ENCODE data around the gene ENTPD7.

ENTPD7 gene

GRCh38 chr10:99648717-99649116 is 10.6 kb upstream of the ENTPD7 start:
- DNase-seq, result no peak

- no peak for DNase-seq
These were observed 6.4 kb upstream of the ENTPD7 start for GRCh38 chr10:99652800-99653390.

DNA sequence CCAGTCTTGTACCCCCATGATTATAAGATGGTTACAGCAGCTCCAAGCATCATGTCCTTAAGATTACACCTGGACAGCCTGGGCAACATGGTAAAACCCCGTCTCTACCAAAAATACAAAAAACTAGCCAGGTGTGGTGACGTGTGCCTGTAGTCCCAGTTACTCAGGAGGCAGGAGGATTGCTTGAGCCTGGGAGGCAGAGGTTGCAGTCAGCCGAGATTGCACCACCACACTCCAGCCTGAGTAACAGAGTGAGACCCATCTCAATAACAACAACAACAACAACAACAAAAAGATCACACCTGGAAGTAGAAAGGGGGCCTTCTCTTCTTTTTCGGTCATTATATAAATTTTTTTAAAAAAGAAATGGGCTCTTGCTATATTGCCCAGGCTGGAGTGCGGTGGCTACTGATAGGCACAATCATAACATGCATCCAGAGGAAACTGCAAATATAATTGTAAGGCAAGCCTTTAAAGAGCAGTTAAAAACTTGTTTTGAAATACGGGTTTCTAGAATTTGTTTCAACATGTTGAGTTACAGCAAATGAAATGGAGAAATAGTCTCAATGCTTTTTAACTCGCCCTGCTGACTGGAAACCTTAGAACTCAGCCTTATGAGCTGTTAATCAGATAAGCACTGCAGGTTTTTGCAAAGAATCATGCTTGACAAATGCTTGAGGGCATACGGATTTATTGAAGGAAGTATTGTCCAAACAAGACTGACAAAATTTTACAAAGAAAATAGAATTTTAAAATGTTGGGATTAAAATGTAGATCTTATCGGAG is 4.7 kb upstream of the ENTPD7 start:
- no peak for DNase-seq

DNA sequence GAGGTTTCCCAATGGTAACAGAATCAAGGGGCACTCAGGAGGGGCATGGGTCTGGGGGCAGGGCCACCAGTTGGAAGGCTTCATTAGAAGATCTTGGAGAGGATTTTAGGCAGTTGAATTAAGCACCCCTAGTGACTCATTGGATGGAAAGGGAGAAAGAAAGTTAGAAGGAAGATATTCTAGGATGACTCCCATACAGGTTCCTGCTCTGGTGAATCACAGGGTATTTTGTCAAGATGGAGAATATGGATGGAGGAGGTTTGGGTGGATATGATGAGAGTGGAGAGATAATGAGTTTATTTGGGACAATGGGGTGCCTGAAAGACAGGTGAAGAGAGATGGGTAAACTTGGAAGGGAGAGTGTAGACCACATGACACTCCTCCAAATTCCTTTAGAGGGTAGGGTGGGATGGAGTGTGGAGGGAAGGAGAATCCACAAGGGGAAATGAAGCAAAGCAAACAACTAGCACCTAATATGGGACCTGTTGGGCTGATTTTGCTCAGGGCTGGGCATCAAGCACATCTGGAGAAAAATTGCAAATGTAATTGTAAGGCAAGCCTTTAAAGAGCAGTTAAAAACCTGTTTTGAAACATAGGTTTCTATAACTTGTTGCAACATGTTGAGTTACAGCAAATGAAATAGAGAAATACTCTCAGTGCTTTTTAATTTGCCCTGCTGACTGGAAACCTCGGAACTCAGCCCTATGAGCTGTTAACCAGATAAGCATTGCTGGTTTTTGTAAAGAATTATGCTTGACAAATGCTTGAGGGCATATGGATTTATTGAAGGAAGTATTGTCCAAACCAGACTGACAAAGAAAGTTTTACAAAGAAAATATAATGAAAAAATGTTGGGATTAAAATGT is 2.9 kb upstream of the ENTPD7 start:
- DNase-seq, result no peak

GRCh38 chr10:99658622-99659030 is 683 bp upstream of the ENTPD7 start:
- no peak for DNase-seq

DNA sequence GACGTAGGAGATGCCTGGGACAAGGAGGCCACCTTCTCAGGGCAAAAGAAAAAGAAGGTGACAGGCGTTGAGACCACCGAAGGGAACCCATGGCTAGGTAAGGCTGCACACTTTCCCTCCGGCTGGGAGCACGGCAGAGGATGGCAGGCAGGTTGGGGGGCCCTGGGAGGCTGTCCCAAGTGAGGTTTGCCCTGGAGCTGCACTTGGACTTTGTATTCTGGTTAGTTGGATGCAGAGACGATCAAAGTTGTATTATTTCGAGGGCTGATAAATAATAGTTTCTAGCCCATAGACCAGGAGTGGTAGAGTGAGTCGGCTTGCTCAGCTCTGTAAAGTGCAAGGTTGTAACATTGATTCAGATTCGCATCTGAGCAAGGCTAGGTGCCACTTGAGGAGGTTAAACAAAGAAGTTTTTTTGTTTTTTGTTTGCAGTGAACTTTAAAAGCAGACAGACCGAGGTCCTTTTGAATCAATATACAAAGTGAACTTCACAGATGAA is 608 bp downstream of the ENTPD7 start:
- no peak for DNase-seq

DNA sequence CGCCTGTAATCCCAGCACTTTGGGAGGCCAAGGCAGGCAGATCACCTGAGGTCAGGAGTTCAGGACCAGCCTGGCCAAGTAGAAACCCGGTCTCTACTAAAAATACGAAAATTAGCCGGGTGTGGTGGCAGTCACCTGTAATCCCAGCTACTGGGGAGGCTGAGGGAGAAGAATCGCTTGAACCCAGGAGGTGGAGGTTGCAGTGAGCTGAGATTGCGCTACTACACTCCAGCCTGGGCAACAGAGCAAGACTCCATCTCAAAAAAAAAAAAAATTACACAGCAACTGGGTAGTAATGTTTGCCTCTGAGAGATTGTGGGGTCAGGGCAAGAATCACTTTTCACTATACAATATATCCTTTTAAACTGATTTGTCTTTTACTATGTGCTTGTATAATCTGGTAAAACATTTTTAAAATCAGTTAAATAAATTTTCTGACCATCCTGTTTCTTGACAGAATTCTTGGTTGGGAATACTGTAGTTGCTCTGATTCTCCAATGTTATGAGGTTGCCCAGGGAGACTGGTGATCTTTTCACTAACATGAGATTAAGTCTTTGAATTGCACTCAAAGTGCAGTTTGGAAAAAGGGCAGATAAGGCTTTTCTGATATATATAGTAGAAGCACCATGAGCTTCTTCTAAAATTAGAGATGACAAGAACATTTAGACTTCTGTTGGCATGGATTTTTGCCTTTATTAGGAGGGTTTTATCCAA is 1.5 kb downstream of the ENTPD7 start:
- DNase-seq, result no peak

DNA sequence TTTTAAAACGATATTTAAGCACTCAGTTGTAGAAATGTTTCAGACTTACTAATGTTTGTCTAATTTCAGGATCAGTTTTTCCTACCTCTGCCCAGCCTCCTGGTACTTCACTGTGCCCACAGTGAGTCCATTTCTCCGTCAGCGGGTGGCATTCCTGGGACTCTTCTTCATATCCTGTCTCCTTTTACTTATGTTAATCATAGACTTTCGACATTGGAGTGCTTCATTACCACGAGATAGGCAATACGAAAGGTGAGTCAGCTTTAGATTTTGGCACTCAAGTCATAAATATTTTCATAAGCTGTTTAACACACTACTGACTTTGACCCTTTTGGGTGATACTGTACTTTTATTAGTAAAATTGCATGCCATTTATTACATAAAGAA is 2.1 kb downstream of the ENTPD7 start:
- no peak for DNase-seq

DNA sequence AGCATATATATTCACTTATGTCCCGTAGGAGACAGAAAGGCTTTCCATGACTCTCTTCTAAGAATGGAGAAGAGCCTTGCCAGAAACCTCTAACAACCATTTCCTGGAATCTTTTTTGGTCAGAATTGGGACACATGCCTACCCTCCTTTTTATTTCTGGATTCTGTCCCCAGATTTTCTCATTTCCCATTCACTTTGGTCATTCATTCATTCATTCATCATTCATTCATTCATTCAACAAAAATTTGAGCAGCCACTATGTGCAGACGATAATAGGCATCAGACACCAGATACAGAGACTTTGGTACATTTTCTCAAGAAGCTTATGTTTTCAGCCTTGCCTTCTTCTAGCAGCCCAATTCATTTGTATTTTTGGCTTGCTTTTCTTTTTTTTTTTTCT is 6.0 kb downstream of the ENTPD7 start:
- DNase-seq, result no peak

DNA sequence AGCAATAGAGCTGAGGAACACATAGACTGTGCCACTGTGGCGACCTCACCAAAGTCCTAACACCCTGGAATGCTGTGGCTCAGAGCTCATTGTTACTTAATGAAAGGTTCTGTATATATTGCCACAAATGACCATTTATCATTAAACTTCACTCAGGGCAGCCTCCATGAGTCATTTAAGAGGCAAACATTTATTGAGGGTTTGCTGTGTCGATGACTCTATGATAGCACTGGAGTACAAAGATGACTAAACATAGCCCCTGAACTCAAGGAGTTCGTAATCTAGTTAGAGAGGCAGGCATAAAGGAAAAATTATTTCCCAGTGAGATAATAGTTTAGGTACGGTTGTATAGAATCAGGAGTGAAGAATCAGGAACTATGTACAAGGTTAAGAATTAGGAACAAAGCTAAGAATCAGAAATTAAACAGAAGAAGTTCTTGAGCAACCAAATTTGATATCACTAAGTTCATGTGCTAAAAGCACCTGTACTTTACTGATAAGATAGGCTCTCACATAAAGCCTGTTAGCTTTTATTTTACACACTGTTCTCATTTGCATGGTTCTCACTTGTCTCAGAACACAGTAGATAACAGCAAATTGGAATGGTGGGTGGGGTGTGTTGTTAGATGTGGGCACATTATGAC is 7.9 kb downstream of the ENTPD7 start:
- DNase-seq, result peak; percentile 11

GRCh38 chr10:99671386-99671785 is 12.1 kb downstream of the ENTPD7 start:
- DNase-seq, result no peak

- DNase-seq, result no peak
These were observed 13.6 kb downstream of the ENTPD7 start for GRCh38 chr10:99672884-99673283.

DNA sequence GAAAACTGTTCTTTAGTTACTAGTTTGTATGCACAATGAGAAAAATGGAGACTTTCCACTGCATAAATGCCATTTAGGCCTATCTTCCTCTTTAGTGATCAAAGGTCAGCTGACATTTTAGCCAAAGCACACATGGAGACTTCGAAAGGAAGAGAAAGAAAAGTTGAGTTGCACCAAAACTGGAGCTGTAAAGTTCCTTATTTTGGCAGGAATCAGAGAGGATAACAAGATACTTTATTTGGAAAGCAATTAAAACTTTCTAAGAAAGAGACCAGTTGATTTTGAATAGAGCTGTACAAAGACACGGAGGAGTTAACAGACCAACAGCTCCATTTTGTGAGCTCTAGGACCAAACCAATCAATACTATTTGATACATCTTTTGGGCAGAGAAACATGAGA is 14.2 kb downstream of the ENTPD7 start:
- no peak for DNase-seq

DNA sequence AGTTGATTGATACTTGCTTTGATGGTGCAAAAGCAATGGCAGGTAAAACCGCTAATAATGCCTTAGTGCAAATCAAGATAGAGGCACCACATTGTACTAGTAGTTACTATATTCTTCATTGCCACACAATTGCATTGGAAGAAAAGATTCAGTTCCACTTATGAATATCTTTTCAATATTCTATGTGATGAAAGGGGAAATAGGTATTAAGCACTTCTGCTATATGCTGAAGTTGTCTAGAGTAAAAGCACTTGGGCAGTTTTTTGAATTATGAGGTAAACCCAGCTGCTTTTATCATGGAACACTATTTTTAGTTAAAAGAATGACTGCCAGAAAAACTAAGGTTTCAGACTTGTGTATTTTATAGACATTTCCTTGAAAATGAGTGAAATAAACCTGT is 15.5 kb downstream of the ENTPD7 start:
- DNase-seq, result no peak

GRCh38 chr10:99676426-99676825 is 17.1 kb downstream of the ENTPD7 start:
- no peak for DNase-seq

- no peak for DNase-seq
These were observed 17.6 kb downstream of the ENTPD7 start for GRCh38 chr10:99676895-99677294.

- DNase-seq, result no peak
These were observed 19.6 kb downstream of the ENTPD7 start for GRCh38 chr10:99678921-99679320.

GRCh38 chr10:99681553-99681952 is 22.2 kb downstream of the ENTPD7 start:
- no peak for DNase-seq

- no peak for DNase-seq
These were observed 22.7 kb downstream of the ENTPD7 start for GRCh38 chr10:99682032-99682431.

DNA sequence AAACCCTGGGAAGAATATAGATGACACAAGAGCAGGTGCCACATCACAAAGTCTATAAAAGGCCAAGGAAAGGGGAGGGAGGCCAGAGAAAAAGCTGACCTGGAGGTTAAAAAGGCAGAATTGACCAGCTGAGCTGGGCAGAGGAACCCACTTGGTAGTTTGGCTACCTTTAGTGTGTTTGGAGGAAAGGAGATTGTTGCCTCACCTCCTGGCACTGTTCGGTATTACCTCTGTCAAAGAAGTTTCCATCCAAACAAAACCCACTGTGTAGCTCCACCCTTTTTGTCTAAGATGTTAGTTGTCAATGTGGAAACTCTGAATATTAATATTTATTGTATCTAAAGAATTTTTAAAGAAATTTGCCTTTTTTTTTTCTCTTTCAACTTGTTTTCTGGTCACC is 23.4 kb downstream of the ENTPD7 start:
- no peak for DNase-seq

- no peak for DNase-seq
These were observed 26.3 kb downstream of the ENTPD7 start for GRCh38 chr10:99685597-99685967.

DNA sequence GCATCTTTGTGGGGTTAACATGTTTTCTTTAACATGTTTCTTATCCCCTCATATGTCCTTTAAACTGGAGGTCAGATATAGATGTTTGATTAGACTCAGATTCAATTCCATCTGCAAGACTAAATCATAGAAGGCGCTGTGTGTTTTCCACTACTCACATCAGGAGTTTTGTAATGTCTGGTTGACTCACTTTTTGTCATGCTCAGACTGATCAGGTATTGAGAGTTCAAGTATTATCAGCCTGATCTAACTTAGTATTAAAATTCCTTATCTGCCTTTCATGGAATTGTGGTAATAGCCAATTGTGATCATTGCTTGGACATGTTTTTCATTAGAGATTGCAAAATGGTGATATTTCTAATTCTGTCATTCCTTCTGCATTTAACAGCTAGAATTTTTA is 30.2 kb downstream of the ENTPD7 start:
- no peak for DNase-seq
